Fibroblast of lung (primary cell): ENCODE results near the gene AGAP1.

Source experiments
- EZH2 ChIP-seq: IDR thresholded peaks from 2 replicates; pipeline ENCODE4 v1.5.1; 2012; ENCODE audit warnings: low read length, control low read depth, mild to moderate bottlenecking; ENCODE audit errors: missing control alignments
- TF ChIP-seq, protein P1 (sequence below), 2 donors: IDR thresholded peaks in 1 of 2; conservative IDR thresholded peaks in 1 of 2; 1 replicate in 1 of 2; 2 replicates in 1 of 2; pipeline ENCODE4 v1.5.1; 2011 to 2012; ENCODE audit warnings: low read length in 2 of 2, control low read depth in 1 of 2, inconsistent platforms in 1 of 2, low read depth in 1 of 2, mild to moderate bottlenecking in 1 of 2

- TF ChIP-seq, protein P1, sequence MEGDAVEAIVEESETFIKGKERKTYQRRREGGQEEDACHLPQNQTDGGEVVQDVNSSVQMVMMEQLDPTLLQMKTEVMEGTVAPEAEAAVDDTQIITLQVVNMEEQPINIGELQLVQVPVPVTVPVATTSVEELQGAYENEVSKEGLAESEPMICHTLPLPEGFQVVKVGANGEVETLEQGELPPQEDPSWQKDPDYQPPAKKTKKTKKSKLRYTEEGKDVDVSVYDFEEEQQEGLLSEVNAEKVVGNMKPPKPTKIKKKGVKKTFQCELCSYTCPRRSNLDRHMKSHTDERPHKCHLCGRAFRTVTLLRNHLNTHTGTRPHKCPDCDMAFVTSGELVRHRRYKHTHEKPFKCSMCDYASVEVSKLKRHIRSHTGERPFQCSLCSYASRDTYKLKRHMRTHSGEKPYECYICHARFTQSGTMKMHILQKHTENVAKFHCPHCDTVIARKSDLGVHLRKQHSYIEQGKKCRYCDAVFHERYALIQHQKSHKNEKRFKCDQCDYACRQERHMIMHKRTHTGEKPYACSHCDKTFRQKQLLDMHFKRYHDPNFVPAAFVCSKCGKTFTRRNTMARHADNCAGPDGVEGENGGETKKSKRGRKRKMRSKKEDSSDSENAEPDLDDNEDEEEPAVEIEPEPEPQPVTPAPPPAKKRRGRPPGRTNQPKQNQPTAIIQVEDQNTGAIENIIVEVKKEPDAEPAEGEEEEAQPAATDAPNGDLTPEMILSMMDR (conservative IDR thresholded peaks at IDR 0.05 in 1 of 2, IDR thresholded peaks at IDR 0.05 in 1 of 2; ENCODE audit: low read depth in 1 of 2, low read length in 2 of 2), result no peak
- TF ChIP-seq EZH2, result no peak
Measured at GRCh38 chr2:236155406-236155805, 661.6 kb downstream of the AGAP1 start.
